DOHH2 (cell line): ENCODE measurements around the gene SLC35E2B.
"Not testable (repeated sequence)": the region's sequence is repeated elsewhere in the genome, so short reads cannot be mapped to it uniquely, and the experiment has no call there.

ENCODE experiments used
- H3F3A ChIP-seq: fragments of 200-600 bp; sonication (generic), shearing (Covaris generic); 2 replicates; pipeline ENCODE4 v1.6.0; 2016; ENCODE audit warnings: antibody characterized with exemption, mild to moderate bottlenecking; ENCODE audit not compliant: control insufficient read depth, insufficient read depth
- H3K27ac ChIP-seq: fragments of 200-600 bp; sonication (generic); 2 replicates; pipeline ENCODE4 v1.5.1; 2014; ENCODE audit warnings: low read depth, mild to moderate bottlenecking, low read length, moderate library complexity
- H3K27me3 ChIP-seq: fragments of 200-600 bp; sonication (generic); 2 replicates; pipeline ENCODE4 v1.6.1; 2014; ENCODE audit warnings: mild to moderate bottlenecking, low read length, mixed read lengths; ENCODE audit not compliant: control insufficient read depth
- H3K36me3 ChIP-seq: fragments of 200-600 bp; sonication (generic); 2 replicates; pipeline ENCODE4 v1.6.1; 2014; ENCODE audit warnings: mild to moderate bottlenecking, low read length, moderate library complexity, mixed read lengths; ENCODE audit not compliant: control insufficient read depth
- H3K4me1 ChIP-seq: fragments of 200-600 bp; sonication (generic); 2 replicates; pipeline ENCODE4 v1.6.1; 2014; ENCODE audit warnings: mild to moderate bottlenecking, low read length, mixed read lengths; ENCODE audit not compliant: control insufficient read depth
- H3K4me2 ChIP-seq: fragments of 200-600 bp; sonication (generic); 2 replicates; pipeline ENCODE4 v1.6.0; 2014; ENCODE audit warnings: mild to moderate bottlenecking, low read length, moderate library complexity
- H3K4me3 ChIP-seq: fragments of 200-600 bp; sonication (generic); 2 replicates; pipeline ENCODE4 v1.5.1; 2014; ENCODE audit warnings: mild to moderate bottlenecking, low read length, mixed read lengths
- H3K79me2 ChIP-seq: fragments of 200-600 bp; sonication (generic); 2 replicates; pipeline ENCODE4 v1.6.1; 2014; ENCODE audit warnings: mild to moderate bottlenecking, low read length, mixed read lengths; ENCODE audit not compliant: control insufficient read depth
- H3K9me2 ChIP-seq: fragments of 200-600 bp; sonication (generic); replicated peaks from 2 replicates; pipeline ENCODE4 v1.6.1; 2014; ENCODE audit warnings: mild to moderate bottlenecking, low read length, mixed read lengths; ENCODE audit not compliant: control insufficient read depth
- H3K9me3 ChIP-seq: fragments of 200-600 bp; sonication (generic); 2 replicates; pipeline ENCODE4 v1.6.1; 2014; ENCODE audit warnings: antibody characterized with exemption, low read length, mixed read lengths; ENCODE audit not compliant: control insufficient read depth, insufficient read depth
- H4K20me1 ChIP-seq: fragments of 200-600 bp; sonication (generic); 2 replicates; pipeline ENCODE4 v1.6.0; 2014; ENCODE audit warnings: low read depth, mild to moderate bottlenecking, antibody characterized with exemption, low read length, moderate library complexity; ENCODE audit not compliant: control insufficient read depth, insufficient read depth
- EZH2phosphoT487 ChIP-seq: fragments of 200-600 bp; sonication (generic); IDR thresholded peaks from 2 replicates; pipeline ENCODE4 v1.6.1; 2017; ENCODE audit warnings: borderline replicate concordance, mild to moderate bottlenecking, antibody characterized with exemption, low read length, moderate library complexity, mixed read lengths
- TF ChIP-seq, protein P1 (sequence below): fragments of 200-600 bp; sonication (generic); IDR thresholded peaks from one replicate; pipeline ENCODE4 v1.5.1; 2014; ENCODE audit warnings: antibody characterized with exemption, mild to moderate bottlenecking, low read depth, low read length; ENCODE audit not compliant: poor library complexity, severe bottlenecking

Gene SLC35E2B

GRCh38 chr1:1674806-1675205 lies 17.8 kb downstream of the SLC35E2B start:
- H3K79me2 ChIP-seq, H3F3A ChIP-seq, H3K9me3 ChIP-seq, H3K4me3 ChIP-seq, H3K9me2 ChIP-seq, H3K27ac ChIP-seq, H3K4me2 ChIP-seq, H4K20me1 ChIP-seq, H3K27me3 ChIP-seq: not testable (repeated sequence)
- Histone ChIP-seq H3K36me3 (peaks cover 14% of the 10 kb centered on the region), H3K4me1 (peaks cover 24% of the 10 kb centered on the region)

- Histone ChIP-seq H3K4me3 (no peak overlapping the region), H3F3A (no peaks in the 10 kb centered on the region; the same call in 1 of the 2 replicates), H3K27ac (no peak overlapping the region), H3K27me3 (no peaks in the 10 kb centered on the region), H3K9me2 (no peaks in the 10 kb centered on the region), H3K9me3 (no peaks in the 10 kb centered on the region), H3K4me1 (peaks cover 3% of the 10 kb centered on the region), H4K20me1 (no peaks in the 10 kb centered on the region; the same call in 1 of the 2 replicates), H3K79me2 (no peaks in the 10 kb centered on the region; the same call in 1 of the 2 replicates), H3K36me3 (peaks cover 17% of the 10 kb centered on the region), H3K4me2 (no peak overlapping the region)
- no peak for TF ChIP-seq EZH2phosphoT487
- TF ChIP-seq, protein P1, sequence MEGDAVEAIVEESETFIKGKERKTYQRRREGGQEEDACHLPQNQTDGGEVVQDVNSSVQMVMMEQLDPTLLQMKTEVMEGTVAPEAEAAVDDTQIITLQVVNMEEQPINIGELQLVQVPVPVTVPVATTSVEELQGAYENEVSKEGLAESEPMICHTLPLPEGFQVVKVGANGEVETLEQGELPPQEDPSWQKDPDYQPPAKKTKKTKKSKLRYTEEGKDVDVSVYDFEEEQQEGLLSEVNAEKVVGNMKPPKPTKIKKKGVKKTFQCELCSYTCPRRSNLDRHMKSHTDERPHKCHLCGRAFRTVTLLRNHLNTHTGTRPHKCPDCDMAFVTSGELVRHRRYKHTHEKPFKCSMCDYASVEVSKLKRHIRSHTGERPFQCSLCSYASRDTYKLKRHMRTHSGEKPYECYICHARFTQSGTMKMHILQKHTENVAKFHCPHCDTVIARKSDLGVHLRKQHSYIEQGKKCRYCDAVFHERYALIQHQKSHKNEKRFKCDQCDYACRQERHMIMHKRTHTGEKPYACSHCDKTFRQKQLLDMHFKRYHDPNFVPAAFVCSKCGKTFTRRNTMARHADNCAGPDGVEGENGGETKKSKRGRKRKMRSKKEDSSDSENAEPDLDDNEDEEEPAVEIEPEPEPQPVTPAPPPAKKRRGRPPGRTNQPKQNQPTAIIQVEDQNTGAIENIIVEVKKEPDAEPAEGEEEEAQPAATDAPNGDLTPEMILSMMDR, result no peak
These were observed 20.2 kb downstream of the SLC35E2B start for GRCh38 chr1:1672181-1672965.

DNA sequence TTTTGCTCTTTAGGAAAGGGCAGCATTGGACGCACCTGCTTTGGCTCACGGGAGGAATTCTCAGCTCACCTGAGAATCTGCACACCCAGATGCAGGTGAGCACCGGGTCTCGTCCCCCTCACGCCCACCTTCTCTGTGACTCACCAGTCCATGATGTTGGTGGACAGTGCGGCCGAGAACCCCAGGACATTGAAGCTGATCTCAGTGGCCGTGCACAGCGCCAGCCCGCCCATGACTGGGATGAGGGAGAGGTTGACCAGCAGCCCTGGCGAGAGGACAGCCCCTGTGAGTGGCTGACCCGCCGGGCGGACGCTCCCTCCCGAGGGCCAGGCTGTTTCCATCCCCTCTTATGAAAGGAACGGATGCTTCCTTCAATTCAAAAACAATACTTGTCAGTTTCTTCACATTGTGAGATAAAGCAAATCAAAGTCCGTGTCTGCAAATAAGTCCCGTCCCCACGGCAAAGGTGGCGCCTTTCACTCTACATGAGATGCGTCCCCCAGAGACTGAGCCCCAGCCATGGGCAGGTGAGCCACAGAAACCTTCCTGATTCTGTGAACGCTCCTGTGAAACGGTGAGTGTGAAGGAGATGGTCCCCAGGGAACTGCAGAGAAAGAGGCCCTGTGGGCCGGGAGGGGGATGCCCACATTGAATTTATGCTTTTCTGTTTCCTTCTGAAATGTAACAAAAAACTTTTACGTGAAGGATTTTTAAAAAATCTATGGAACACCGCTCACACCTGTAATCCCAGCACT lies 21.1 kb downstream of the SLC35E2B start:
- Histone ChIP-seq H3K79me2 (no peaks in the 10 kb centered on the region), H4K20me1 (no peaks in the 10 kb centered on the region; the same call in 1 of the 2 replicates), H3K4me2 (no peak overlapping the region), H3K27me3 (no peaks in the 10 kb centered on the region), H3K27ac (no peak overlapping the region), H3K4me1 (no peaks in the 10 kb centered on the region), H3K36me3 (peaks cover 18% of the 10 kb centered on the region), H3K4me3 (no peak overlapping the region), H3F3A (no peaks in the 10 kb centered on the region; the same call in 1 of the 2 replicates), H3K9me2 (no peaks in the 10 kb centered on the region), H3K9me3 (no peaks in the 10 kb centered on the region)
- TF ChIP-seq, protein P1, result no peak
- no peak for TF ChIP-seq EZH2phosphoT487

- TF ChIP-seq, protein P1, result no peak
- no peak for TF ChIP-seq EZH2phosphoT487
- Histone ChIP-seq H3F3A (no peaks in the 10 kb centered on the region; the same call in 1 of the 2 replicates), H3K27me3 (no peaks in the 10 kb centered on the region), H3K9me3 (no peaks in the 10 kb centered on the region), H3K9me2 (no peaks in the 10 kb centered on the region), H3K36me3 (peaks cover 25% of the 10 kb centered on the region), H3K4me1 (no peaks in the 10 kb centered on the region), H3K27ac (no peak overlapping the region), H3K4me2 (no peak overlapping the region), H3K79me2 (no peaks in the 10 kb centered on the region), H3K4me3 (no peak overlapping the region), H4K20me1 (no peaks in the 10 kb centered on the region; the same call in 1 of the 2 replicates)
These were observed 21.7 kb downstream of the SLC35E2B start for GRCh38 chr1:1670866-1671265.
